RPMI8226 (cell line): ENCODE results near the gene CAMTA1.
"Not testable (repeated sequence)": the region's sequence is repeated elsewhere in the genome, so short reads cannot be mapped to it uniquely, and the experiment has no call there.

Experiments used
- DNase-seq: peaks from one replicate; pipeline ENCODE4 v3.0.0-alpha.2; 2015

Gene CAMTA1

DNA sequence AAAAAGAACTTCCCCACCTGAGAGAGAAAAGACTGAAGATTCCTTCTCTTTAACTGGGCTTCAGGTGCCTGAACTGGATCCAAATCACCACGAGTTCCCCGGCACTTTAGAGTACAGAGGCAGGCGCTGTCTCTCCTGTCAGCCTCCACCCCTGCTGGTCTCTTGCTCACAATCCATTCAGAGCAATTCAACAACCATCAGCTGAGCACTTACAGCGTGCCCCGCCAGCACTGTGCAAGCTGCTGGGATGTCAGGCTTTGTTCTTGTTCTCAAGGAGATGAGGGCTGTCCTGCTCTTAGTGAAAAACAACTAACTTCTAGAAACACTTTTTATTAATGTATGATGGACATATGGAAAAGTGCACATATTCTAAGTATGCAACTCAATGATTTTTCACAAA is 917.1 kb downstream of the CAMTA1 start:
- no peak for DNase-seq

- DNase-seq, result no peak
These were observed 918.3 kb downstream of the CAMTA1 start for GRCh38 chr1:7703321-7704213.

GRCh38 chr1:7704214-7705047 is 919.2 kb downstream of the CAMTA1 start:
- no peak for DNase-seq

GRCh38 chr1:7705048-7705907 is 920.0 kb downstream of the CAMTA1 start:
- DNase-seq, result no peak

DNA sequence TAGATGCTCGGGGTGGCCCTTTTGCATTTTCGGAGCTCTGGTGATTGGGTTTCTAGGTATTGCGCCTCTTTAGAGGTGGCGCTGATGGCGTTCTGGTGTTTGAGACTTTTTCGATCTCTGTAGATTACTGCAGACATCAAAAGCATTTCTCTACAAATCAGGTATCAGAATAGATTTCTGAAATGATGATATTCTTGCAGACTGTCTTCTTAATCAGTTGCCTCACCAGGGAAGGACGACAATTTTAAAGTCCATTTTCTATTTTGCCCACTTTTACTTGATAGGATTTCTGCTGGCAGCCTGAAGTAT is 920.6 kb downstream of the CAMTA1 start:
- no peak for DNase-seq

DNA sequence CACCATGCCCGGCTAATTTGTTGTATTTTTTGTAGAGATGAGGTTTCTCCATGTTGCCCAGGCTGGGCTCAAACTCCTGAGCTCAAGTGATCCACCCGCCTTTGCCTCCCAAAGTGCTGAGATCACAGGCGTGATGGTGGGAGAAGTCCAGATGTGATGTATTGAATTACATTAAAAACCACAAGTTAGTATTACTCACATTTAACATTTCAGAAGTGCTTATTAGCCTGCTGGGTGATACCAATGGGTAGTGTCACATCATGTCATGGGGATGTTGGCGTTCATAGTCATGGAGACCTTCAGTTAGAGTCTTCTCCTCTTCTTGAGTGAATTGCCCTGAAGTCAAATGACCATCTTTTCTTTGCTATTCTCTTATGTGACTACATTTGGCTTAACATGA is 922.3 kb downstream of the CAMTA1 start:
- DNase-seq, result no peak

DNA sequence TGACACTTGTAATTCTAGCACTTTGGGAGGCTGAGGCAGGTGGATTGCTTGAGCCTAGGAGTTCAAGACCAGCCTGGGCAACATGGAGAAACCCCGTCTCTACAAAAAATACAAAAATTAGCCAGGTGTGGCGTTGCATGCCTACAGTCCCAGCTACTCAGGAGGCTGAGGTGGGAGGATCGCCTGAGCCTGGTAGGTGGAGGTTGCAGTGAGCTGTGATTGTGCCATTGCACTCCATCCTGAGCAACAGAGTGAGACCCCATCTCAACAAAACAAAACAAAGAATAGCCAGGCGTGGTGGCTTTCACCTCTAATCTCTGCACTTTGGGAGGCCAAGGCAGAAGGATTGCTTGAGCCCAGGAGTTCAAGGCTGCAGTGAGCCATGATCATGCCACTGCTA is 922.8 kb downstream of the CAMTA1 start:
- DNase-seq, result not testable (repeated sequence)

GRCh38 chr1:7710859-7711258 is 925.6 kb downstream of the CAMTA1 start:
- DNase-seq, result no peak

GRCh38 chr1:7712731-7713323 is 927.6 kb downstream of the CAMTA1 start:
- DNase-seq, result no peak

DNA sequence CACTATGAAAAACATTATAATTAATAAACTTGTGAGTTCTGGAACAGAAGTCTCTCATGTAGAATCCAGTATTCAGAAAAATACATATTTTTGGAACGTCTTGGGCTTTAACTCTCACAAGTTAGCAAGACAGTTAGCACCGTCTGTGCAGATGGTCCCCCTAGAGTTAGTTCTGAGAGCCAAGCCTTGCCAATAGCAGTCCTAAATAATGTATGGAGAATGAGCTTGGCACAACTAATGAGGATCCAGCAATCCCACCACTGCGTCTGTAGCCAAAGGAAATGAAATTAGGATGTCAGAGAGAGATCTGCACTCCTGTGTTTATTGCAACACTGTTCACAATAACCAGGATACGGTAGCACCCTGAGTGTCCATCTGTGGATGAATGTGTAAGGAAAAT is 931.3 kb downstream of the CAMTA1 start:
- no peak for DNase-seq

GRCh38 chr1:7717748-7718368 is 932.6 kb downstream of the CAMTA1 start:
- no peak for DNase-seq

- no peak for DNase-seq
These were observed 934.3 kb downstream of the CAMTA1 start for GRCh38 chr1:7719468-7720094.

- no peak for DNase-seq
These were observed 936.9 kb downstream of the CAMTA1 start for GRCh38 chr1:7721940-7722669.

GRCh38 chr1:7722670-7723012 is 937.4 kb downstream of the CAMTA1 start:
- DNase-seq, result no peak

DNA sequence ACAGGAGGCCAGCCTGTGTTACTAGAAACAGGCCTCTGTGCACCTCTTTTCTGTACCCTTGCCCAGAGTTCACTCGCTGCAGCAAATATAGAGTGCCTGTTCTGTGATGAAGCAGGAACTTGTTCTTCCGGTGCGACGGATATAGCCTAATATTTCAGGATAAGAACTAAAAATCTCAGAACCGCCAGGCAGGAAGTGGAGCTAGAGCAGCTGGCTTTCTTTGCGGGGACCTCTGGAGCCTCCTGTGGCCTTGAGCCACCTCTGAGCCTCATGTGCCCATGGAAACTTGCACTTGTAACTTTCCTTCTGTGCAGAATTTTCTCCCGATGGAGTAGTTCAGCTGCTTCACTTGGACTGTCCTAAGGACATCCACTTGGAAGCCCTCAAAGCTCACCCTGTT is 941.4 kb downstream of the CAMTA1 start:
- no peak for DNase-seq

GRCh38 chr1:7727809-7728471 is 942.7 kb downstream of the CAMTA1 start:
- no peak for DNase-seq

- DNase-seq, result no peak
These were observed 944.5 kb downstream of the CAMTA1 start for GRCh38 chr1:7729761-7730160.

- no peak for DNase-seq
These were observed 947.1 kb downstream of the CAMTA1 start for GRCh38 chr1:7732331-7732730.

GRCh38 chr1:7733276-7733675 is 948.0 kb downstream of the CAMTA1 start:
- no peak for DNase-seq

DNA sequence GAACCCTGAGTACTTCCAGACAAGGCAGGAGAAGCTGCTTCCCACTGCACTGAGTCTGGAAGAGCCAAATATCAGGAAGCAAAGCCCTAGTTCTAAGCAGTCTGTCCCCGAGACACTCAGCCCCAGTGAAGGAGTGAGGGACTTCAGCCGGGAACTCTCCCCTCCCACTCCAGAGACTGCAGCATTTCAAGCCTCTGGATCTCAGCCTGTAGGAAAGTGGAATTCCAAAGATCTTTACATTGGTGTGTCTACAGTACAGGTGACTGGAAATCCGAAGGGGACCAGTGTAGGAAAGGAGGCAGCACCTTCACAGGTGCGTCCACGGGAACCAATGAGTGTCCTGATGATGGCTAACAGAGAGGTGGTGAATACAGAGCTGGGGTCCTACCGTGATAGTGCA is 952.8 kb downstream of the CAMTA1 start:
- DNase-seq, result no peak

- DNase-seq, result no peak
These were observed 958.1 kb downstream of the CAMTA1 start for GRCh38 chr1:7743346-7743745.
